Stimulated activated naive CD8-positive, alpha-beta T cell treated with anti-CD3 and anti-CD28 coated beads, Interleukin-15, amount 100 ng/mL, for 72 hours (primary cell): Measurements from ENCODE around the gene SLX9.
A peak's percentile ranks its signal among the peaks of the same experiment; 100 is the strongest.
"Not testable (repeated sequence)": the region's sequence is repeated elsewhere in the genome, so short reads cannot be mapped to it uniquely, and the experiment has no call there.

ENCODE experiments used
- ATAC-seq: fragments of 150-1000 bp; cut with Tn5 transposase; 2 replicates; pipeline ENCODE4 v1.10.0; 2021; ENCODE audit warnings: mild to moderate bottlenecking, moderate library complexity
- DNase-seq, 2 donors: peaks; one replicate each; pipeline ENCODE4 v3.0.0; 2021 to 2022
- H3K27ac Mint-ChIP-seq, 2 donors: one replicate each; pipeline ENCODE4 v1.8.0; 2022; ENCODE audit warnings: mild to moderate bottlenecking in 2 of 2, mixed read lengths in 2 of 2, moderate library complexity in 2 of 2
- H3K27me3 Mint-ChIP-seq: one replicate; pipeline ENCODE4 v1.8.0; 2022; ENCODE audit warnings: mixed read lengths
- H3K4me1 Mint-ChIP-seq: one replicate; pipeline ENCODE4 v1.8.0; 2022; ENCODE audit warnings: mild to moderate bottlenecking, mixed read lengths
- H3K4me3 Mint-ChIP-seq, 2 donors: one replicate each; pipeline ENCODE4 v1.8.0; 2022; ENCODE audit warnings: mild to moderate bottlenecking in 2 of 2, mixed read lengths in 2 of 2, moderate library complexity in 1 of 2
- H3K9me3 Mint-ChIP-seq, 2 donors: one replicate each; pipeline ENCODE4 v1.8.0; 2022; ENCODE audit warnings: mixed read lengths in 2 of 2

Gene SLX9

DNA sequence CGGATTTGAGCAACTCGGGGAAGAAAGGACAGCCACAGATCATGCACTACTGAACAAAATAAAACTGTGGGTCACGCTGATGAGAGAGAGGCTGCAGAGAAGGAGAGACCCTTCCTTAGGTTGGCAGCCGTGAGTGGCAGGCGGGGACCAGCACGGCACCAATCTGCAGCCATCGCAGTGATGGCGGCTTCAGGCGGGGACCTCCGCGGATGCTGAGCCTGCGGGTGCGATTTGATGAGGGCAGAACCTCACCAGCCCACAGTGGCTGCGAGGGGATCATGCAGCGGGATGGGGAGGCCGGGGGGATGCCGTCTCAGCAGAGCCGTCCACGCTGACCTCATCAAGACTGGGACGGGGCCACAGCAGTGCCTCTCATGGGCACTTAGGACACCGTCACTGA, 30.9 kb upstream of the SLX9 start:
- Mint-ChIP-seq H3K9me3 (no peaks in the 10 kb centered on the region), H3K27ac (no peak overlapping the region), H3K4me1 (peaks cover 83% of the 10 kb centered on the region), H3K27me3 (no peaks in the 10 kb centered on the region), H3K4me3 (peak overlapping the region; percentile 1 to 57)
- ATAC-seq (no peak), DNase-seq (no peak)

GRCh38 chr21:44909719-44910118, 30.1 kb upstream of the SLX9 start:
- Mint-ChIP-seq H3K4me3 (peak overlapping the region; percentile 39 to 90), H3K27ac (peak overlapping the region; percentile 19 to 90), H3K27me3 (no peaks in the 10 kb centered on the region), H3K9me3 (no peaks in the 10 kb centered on the region), H3K4me1 (peaks cover 86% of the 10 kb centered on the region)
- no peak for ATAC-seq
- DNase-seq: no peak

GRCh38 chr21:44910229-44911067, 29.4 kb upstream of the SLX9 start:
- no peaks in the 10 kb centered on the region for H3K27me3 Mint-ChIP-seq
- peak overlapping the region; percentile 82 to 90 for H3K4me3 Mint-ChIP-seq
- DNase-seq (no peak), ATAC-seq (no peak)
- H3K9me3 Mint-ChIP-seq: no peaks in the 10 kb centered on the region
- H3K4me1 Mint-ChIP-seq: peaks cover 93% of the 10 kb centered on the region
- peak overlapping the region in 1 of 2 donors; percentile 86 for H3K27ac Mint-ChIP-seq

DNA sequence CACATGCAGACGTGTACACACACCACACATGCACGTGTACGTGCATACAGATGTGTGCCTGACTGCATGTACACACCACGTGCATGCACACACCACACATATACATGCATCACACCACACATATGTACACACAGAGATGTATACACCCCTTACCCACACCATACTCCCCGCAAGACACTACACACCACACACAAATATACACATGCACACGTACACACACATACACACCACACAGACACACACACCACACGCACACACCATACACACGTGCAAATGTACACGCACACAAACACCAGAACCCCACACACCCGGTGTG, 28.8 kb upstream of the SLX9 start:
- Mint-ChIP-seq H3K4me3 (peak overlapping the region; percentile 82 to 90), H3K9me3 (no peaks in the 10 kb centered on the region), H3K4me1 (peaks cover 94% of the 10 kb centered on the region), H3K27ac (peak overlapping the region; percentile 98), H3K27me3 (no peaks in the 10 kb centered on the region)
- DNase-seq (no peak), ATAC-seq (no peak)

DNA sequence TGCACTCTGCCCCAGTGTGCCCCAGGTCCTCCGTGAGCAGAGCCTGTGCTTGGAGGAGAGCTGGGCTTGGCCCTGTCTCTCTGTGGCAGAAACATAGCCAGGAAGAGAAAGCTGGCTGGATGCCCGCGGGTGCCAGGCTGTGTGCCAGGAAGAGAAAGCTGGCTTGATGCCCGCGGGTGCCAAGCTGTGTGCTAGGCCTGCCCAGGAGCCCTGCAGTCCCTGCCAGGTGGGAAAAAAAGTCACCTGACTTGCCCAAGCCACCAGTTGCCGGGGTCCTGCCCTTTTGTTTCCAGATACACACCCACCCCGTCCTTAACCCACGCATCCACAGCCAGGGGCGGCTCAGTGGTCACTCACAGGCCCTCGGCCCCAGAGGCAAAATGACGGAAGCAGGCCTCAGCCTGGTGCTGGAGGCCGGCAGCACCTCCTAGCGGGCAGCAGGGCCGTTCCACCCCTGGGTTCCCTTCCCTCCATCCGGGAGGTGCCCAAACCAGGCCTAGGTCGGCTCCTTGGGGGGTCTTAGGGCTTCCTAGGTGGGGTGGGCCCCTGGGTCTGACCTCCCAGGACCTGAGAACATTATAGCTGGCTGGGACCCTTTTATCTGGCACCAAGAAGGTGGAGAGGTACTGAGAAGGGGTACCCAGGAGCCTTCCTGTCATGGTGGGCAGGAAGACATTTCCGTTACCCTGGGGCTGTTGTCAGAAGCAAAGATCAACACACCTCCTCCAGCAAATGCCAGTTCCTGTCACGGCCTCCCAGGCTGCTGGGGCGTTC, 28.3 kb upstream of the SLX9 start:
- H3K27me3 Mint-ChIP-seq: no peaks in the 10 kb centered on the region
- H3K4me1 Mint-ChIP-seq: peaks cover 94% of the 10 kb centered on the region
- peak overlapping the region; percentile 82 to 90 for H3K4me3 Mint-ChIP-seq
- peak overlapping the region; percentile 98 for H3K27ac Mint-ChIP-seq
- peak; percentile 73 for ATAC-seq
- peak; percentile 72 to 79 for DNase-seq
- H3K9me3 Mint-ChIP-seq: no peaks in the 10 kb centered on the region

DNA sequence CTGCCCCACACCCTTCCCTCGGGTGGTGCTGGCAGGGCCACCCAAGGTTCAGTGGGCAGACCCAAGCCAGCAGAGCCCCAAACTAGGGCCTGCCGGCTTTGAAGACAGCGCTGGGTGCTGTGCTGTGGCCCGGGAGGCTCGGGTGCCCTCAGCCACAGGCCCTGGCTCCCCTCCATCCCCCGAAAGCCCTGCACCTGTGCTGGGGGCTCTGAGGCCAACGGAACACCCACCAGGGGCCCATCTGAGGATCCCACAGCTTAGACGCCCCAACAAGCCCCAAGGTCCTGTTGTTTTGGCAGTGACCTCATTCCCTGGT, 27.7 kb upstream of the SLX9 start:
- Mint-ChIP-seq H3K9me3 (no peaks in the 10 kb centered on the region), H3K27me3 (no peaks in the 10 kb centered on the region)

GRCh38 chr21:44912506-44913412, 27.1 kb upstream of the SLX9 start:
- peak overlapping the region; percentile 82 to 90 for H3K4me3 Mint-ChIP-seq
- not testable (repeated sequence) for H3K9me3 Mint-ChIP-seq, DNase-seq

More for the DNA sequence above, 27.7 kb upstream of the SLX9 start:
- Mint-ChIP-seq H3K4me1 (peaks cover 98% of the 10 kb centered on the region), H3K27ac (peak overlapping the region; percentile 98), H3K4me3 (peak overlapping the region; percentile 82 to 90)
- DNase-seq (no peak), ATAC-seq (no peak)

GRCh38 chr21:44913425-44914175, 26.2 kb upstream of the SLX9 start:
- no peaks in the 10 kb centered on the region for H3K27me3 Mint-ChIP-seq
- peaks cover 100% of the 10 kb centered on the region for H3K4me1 Mint-ChIP-seq
- no peaks in the 10 kb centered on the region for H3K9me3 Mint-ChIP-seq

More at GRCh38 chr21:44912506-44913412, 27.1 kb upstream of the SLX9 start:
- Mint-ChIP-seq H3K27ac (peak overlapping the region; percentile 98), H3K4me1 (peaks cover 100% of the 10 kb centered on the region)
- ATAC-seq, H3K27me3 Mint-ChIP-seq: not testable (repeated sequence)

DNA sequence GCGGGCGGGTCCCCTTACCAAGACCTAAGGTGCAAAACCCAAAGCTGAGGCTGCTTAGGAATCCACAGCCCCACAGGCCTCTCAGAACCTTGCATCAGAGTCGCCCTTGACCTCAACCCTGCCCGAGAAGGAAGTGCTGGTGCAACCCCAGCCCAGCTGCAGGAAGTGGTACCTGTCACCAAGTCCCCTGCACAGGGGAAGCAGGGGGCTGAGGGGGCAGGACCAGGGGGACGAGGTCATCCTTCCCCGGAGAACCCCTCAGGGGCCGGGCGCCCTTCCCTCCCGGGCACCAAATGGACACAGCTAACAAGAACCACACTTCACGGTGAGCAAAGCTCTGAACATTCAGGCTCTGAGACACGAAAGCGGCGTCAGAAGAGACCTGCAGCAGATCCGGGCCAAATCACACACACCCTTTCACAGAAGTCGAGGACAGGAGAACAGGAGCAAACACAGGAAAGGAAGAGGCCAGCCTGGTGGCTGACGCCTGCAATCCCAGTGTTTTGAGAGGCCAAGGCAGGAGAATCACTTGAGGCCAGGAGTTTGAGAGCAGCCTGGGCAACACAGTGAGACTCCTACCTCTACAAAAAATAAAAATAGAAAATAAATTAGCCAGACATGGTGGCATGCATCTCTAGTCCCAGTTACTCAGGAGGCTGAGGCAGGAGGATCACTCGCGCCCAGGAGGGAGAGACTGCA, 25.5 kb upstream of the SLX9 start:
- Mint-ChIP-seq H3K9me3 (no peaks in the 10 kb centered on the region), H3K4me3 (peak overlapping the region; percentile 80 to 86), H3K27me3 (no peaks in the 10 kb centered on the region), H3K27ac (peak overlapping the region; percentile 96 to 99), H3K4me1 (peaks cover 97% of the 10 kb centered on the region)
- ATAC-seq (peak; percentile 86), DNase-seq (peak; percentile 70 to 83)

More at GRCh38 chr21:44913425-44914175, 26.2 kb upstream of the SLX9 start:
- ATAC-seq: peak; percentile 47
- H3K4me3 Mint-ChIP-seq: peak overlapping the region; percentile 80 to 86
- DNase-seq: no peak
- peak overlapping the region; percentile 96 to 99 for H3K27ac Mint-ChIP-seq

DNA sequence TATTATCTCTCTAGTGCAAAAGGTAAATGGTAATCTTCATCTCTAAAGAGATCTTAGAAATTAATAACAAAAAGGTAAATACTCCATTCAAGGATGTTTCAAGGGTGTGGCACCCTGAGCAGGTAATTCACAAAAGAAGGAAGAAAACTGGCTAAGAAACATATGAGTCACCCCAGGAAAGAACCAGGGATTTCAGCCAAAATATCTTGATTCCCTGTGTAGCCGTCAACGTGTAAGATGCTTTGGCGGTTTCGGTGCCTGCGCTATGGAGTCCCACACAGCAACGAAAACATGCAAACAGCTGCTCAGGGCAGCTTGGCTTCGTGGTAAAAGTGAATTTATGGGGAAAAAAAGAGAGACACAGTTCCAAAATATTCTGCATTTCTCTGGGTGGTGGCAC, 22.9 kb upstream of the SLX9 start:
- no peak for DNase-seq
- Mint-ChIP-seq H3K4me1 (peaks cover 84% of the 10 kb centered on the region), H3K27me3 (no peaks in the 10 kb centered on the region), H3K9me3 (no peaks in the 10 kb centered on the region), H3K27ac (no peak overlapping the region), H3K4me3 (peak overlapping the region; percentile 34 to 58)
- no peak for ATAC-seq

DNA sequence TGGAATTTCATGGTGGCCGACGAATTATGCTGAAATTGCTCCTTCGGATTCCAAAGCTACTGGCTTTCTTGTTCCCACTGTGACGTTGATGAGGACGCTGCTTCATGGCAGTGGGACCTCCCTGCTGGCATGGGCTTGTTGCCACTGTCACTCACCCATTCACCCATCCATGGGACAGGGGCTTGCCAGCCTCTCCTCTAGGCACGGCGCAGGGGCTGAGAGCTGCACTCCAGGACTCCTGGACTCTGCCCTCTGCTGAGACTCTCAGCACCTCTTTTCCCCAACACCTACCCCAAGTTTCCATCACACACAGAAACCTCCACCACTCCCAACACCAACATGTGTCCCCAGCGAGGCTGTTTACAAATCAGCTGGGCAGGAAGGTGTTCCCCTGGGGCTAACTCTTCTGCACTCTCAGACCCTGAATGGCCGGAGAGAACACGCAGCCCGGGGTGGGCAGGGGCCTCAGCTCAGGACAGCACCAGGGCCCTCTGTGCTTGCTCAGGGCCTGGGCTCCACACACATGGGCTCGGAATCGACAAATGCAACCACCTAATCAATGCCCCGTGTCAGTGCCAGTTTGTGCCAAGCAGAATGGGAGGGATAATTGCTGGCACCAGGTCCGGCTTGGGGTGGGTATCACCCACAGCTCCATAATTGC, 22.3 kb upstream of the SLX9 start:
- no peaks in the 10 kb centered on the region for H3K9me3 Mint-ChIP-seq
- H3K4me3 Mint-ChIP-seq: peak overlapping the region; percentile 58 to 99
- DNase-seq (no peak), ATAC-seq (no peak)
- H3K4me1 Mint-ChIP-seq: peaks cover 84% of the 10 kb centered on the region
- H3K27ac Mint-ChIP-seq: peak overlapping the region in 1 of 2 donors; percentile 57
- no peaks in the 10 kb centered on the region for H3K27me3 Mint-ChIP-seq

GRCh38 chr21:44918107-44918470, 21.7 kb upstream of the SLX9 start:
- Mint-ChIP-seq H3K27ac (no peak overlapping the region), H3K9me3 (no peaks in the 10 kb centered on the region), H3K27me3 (no peaks in the 10 kb centered on the region), H3K4me3 (peak overlapping the region; percentile 94 to 99), H3K4me1 (peaks cover 84% of the 10 kb centered on the region)
- ATAC-seq: no peak
- DNase-seq: no peak

DNA sequence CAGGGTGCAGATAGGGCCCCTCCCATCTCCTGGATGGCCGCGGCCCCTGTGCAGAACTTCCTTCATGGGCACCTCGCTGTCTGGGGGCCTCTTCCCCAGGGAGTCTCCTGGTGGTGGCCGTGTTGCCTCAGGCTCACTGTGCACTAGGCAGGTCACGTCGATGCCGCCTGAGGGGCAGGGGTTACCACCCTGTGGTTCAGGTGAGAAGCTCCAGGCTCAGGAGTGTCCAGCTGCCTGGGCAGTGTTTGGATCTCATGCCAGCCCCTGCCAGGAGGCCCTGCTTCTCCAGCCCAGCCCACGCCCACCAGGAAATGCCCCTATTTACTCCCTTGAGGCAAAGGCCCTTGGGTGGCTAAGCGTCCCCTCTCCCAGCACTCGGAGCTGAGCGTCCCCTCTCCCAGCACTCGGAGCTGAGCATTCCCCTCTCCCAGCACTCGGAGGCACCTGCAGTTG, 21.2 kb upstream of the SLX9 start:
- ATAC-seq (no peak), DNase-seq (no peak)
- H3K27me3 Mint-ChIP-seq: no peaks in the 10 kb centered on the region
- H3K4me3 Mint-ChIP-seq: peak overlapping the region; percentile 94 to 99
- H3K9me3 Mint-ChIP-seq: no peaks in the 10 kb centered on the region
- peaks cover 83% of the 10 kb centered on the region for H3K4me1 Mint-ChIP-seq
- H3K27ac Mint-ChIP-seq: peak overlapping the region; percentile 6 to 80
